ENCODE data around the gene YPEL5.
"Not testable (repeated sequence)": the region's sequence is repeated elsewhere in the genome, so short reads cannot be mapped to it uniquely, and the experiment has no call there.

The YPEL5 gene

GRCh38 chr2:30136764-30137444, 9.9 kb upstream of the YPEL5 start:
- DNase-seq (ENCODE audit: low read depth): peak; percentile 28

GRCh38 chr2:30139131-30139870, 7.5 kb upstream of the YPEL5 start:
- no peak for DNase-seq (ENCODE audit: low read depth)

GRCh38 chr2:30141136-30141535, 5.7 kb upstream of the YPEL5 start:
- DNase-seq (ENCODE audit: low read depth): no peak

- DNase-seq (ENCODE audit: low read depth): no peak
These were observed 2.5 kb upstream of the YPEL5 start for GRCh38 chr2:30144260-30144659.

GRCh38 chr2:30144951-30145350, 1.9 kb upstream of the YPEL5 start:
- DNase-seq (ENCODE audit: low read depth): not testable (repeated sequence)

- DNase-seq (ENCODE audit: low read depth): no peak
These were observed 926 bp upstream of the YPEL5 start for GRCh38 chr2:30145826-30146336.

- peak; percentile 40 for DNase-seq (ENCODE audit: low read depth)
These were observed 448 bp downstream of the YPEL5 start for GRCh38 chr2:30147196-30147714.

- DNase-seq (ENCODE audit: low read depth): peak; percentile 70
These were observed 1.2 kb downstream of the YPEL5 start for GRCh38 chr2:30147715-30148610.

- DNase-seq (ENCODE audit: low read depth): no peak
These were observed 2.0 kb downstream of the YPEL5 start for GRCh38 chr2:30148850-30149249.

- DNase-seq (ENCODE audit: low read depth): peak; percentile 24
These were observed 2.7 kb downstream of the YPEL5 start for GRCh38 chr2:30149513-30149912.

GRCh38 chr2:30149976-30150375, 3.2 kb downstream of the YPEL5 start:
- DNase-seq (ENCODE audit: low read depth): no peak

- DNase-seq (ENCODE audit: low read depth): no peak
These were observed 4.0 kb downstream of the YPEL5 start for GRCh38 chr2:30150786-30151185.

GRCh38 chr2:30152385-30152784, 5.6 kb downstream of the YPEL5 start:
- no peak for DNase-seq (ENCODE audit: low read depth)

- DNase-seq (ENCODE audit: low read depth): no peak
These were observed 8.4 kb downstream of the YPEL5 start for GRCh38 chr2:30155202-30155601.

GRCh38 chr2:30155889-30156658, 9.3 kb downstream of the YPEL5 start:
- DNase-seq (ENCODE audit: low read depth): no peak

- DNase-seq (ENCODE audit: low read depth): no peak
These were observed 10.8 kb downstream of the YPEL5 start for GRCh38 chr2:30157616-30158015.

- DNase-seq (ENCODE audit: low read depth): no peak
These were observed 13.0 kb downstream of the YPEL5 start for GRCh38 chr2:30159766-30160165.

- DNase-seq (ENCODE audit: low read depth): no peak
These were observed 15.3 kb downstream of the YPEL5 start for GRCh38 chr2:30161929-30162706.

GRCh38 chr2:30162806-30163205, 16.0 kb downstream of the YPEL5 start:
- no peak for DNase-seq (ENCODE audit: low read depth)

- DNase-seq (ENCODE audit: low read depth): no peak
These were observed 17.5 kb downstream of the YPEL5 start for GRCh38 chr2:30164131-30164925.
